Measurements from ENCODE around the gene RHD. TPM values are rescaled to one million over a fixed set of nuclear protein-coding genes. Genes with fewer than 3 reads are reported as not detected.
"Not testable (repeated sequence)": the region's sequence is repeated elsewhere in the genome, so short reads cannot be mapped to it uniquely, and the experiment has no call there.

The RHD gene
- total RNA-seq, 2 experiments from 2014 or later = not detected

GRCh38 chr1:25302330-25302729, 30.0 kb downstream of the RHD start:
- H3K36me3 ChIP-seq (ENCODE audit: insufficient read depth, low read length); intact Hi-C loops (cut with micrococcal nuclease; ENCODE audit: unreplicated experiment); H2AFZ ChIP-seq (ENCODE audit: low read length); BruUV-seq (replicated peaks); H3K4me1 ChIP-seq (ENCODE audit: insufficient read depth, low read length, poor library complexity, severe bottlenecking); DNase-seq (ENCODE audit: low spot score); H3K4me2 ChIP-seq (ENCODE audit: low read length); H4K20me1 ChIP-seq (ENCODE audit: insufficient read depth, low read length); H3K4me3 ChIP-seq (ENCODE audit: low read depth, low read length, poor library complexity, severe bottlenecking); H3K9me2 ChIP-seq (ENCODE audit: insufficient read depth, low read length); CTCF ChIA-PET (ENCODE audit: unreplicated experiment); POLR2A ChIA-PET; H3K27ac ChIP-seq (ENCODE audit: low read depth, low read length, poor library complexity, severe bottlenecking); H3K79me2 ChIP-seq (ENCODE audit: insufficient read depth, low read depth, low read length); H3K9me3 ChIP-seq (ENCODE audit: low read length): not testable (repeated sequence)

DNA sequence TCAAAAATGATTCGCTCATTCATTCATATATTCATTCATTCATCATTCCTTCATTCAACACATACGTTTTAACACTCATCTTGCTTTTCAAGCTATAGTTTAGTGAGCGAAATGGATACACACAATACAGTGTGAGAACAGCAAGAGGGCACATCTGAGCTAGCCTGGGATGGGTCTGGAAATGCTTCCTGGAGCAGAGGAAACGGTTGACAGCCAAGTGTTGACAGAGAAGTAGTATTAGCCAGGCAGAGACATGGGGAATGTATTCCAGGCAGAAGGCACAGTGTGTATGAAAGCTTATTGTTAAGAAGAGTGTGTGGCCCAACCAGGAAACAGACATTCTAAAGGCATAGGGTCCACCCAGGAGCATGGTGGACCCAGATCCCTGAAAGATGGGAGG, 32.6 kb downstream of the RHD start:
- H2AFZ ChIP-seq (ENCODE audit: low read length); H3K79me2 ChIP-seq (ENCODE audit: insufficient read depth, low read depth, low read length); H3K4me2 ChIP-seq (ENCODE audit: low read length); H4K20me1 ChIP-seq (ENCODE audit: insufficient read depth, low read length); POLR2A ChIA-PET; intact Hi-C loops (cut with micrococcal nuclease; ENCODE audit: unreplicated experiment); BruUV-seq (replicated peaks); H3K9me3 ChIP-seq (ENCODE audit: low read length); H3K36me3 ChIP-seq (ENCODE audit: insufficient read depth, low read length); H3K4me1 ChIP-seq (ENCODE audit: insufficient read depth, low read length, poor library complexity, severe bottlenecking); CTCF ChIA-PET (ENCODE audit: unreplicated experiment); H3K9me2 ChIP-seq (ENCODE audit: insufficient read depth, low read length); H3K27ac ChIP-seq (ENCODE audit: low read depth, low read length, poor library complexity, severe bottlenecking); H3K4me3 ChIP-seq (ENCODE audit: low read depth, low read length, poor library complexity, severe bottlenecking); DNase-seq (ENCODE audit: low spot score): not testable (repeated sequence)

DNA sequence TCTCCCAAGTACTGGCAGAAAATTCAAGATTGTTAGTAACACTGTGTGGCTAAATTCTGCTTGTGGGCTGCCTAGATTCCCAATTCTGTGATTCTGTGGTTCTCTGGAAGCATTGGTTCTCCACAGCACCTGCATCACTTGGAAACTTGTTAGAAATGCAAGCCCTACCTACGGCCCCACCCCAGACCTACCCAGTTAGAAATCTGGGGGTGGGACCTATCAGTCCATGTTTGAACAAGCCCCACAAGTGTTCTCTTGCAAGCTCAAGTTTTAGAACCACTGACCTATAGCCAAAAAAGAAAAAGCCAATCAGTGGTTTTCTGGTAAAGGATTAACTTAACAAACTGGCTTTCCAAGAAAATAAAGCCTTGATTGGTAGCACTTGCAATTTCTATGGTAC, 35.9 kb downstream of the RHD start:
- BruUV-seq (replicated peaks); H3K9me2 ChIP-seq (ENCODE audit: insufficient read depth, low read length); H3K4me3 ChIP-seq (ENCODE audit: low read depth, low read length, poor library complexity, severe bottlenecking); H3K4me1 ChIP-seq (ENCODE audit: insufficient read depth, low read length, poor library complexity, severe bottlenecking); H3K36me3 ChIP-seq (ENCODE audit: insufficient read depth, low read length); CTCF ChIA-PET (ENCODE audit: unreplicated experiment); H3K9me3 ChIP-seq (ENCODE audit: low read length); H3K27ac ChIP-seq (ENCODE audit: low read depth, low read length, poor library complexity, severe bottlenecking); POLR2A ChIA-PET; intact Hi-C loops (cut with micrococcal nuclease; ENCODE audit: unreplicated experiment); H3K4me2 ChIP-seq (ENCODE audit: low read length); H4K20me1 ChIP-seq (ENCODE audit: insufficient read depth, low read length); H2AFZ ChIP-seq (ENCODE audit: low read length); DNase-seq (ENCODE audit: low spot score); H3K79me2 ChIP-seq (ENCODE audit: insufficient read depth, low read depth, low read length): not testable (repeated sequence)

- H3K9me2 ChIP-seq (ENCODE audit: insufficient read depth, low read length); H3K4me3 ChIP-seq (ENCODE audit: low read depth, low read length, poor library complexity, severe bottlenecking); H3K4me1 ChIP-seq (ENCODE audit: insufficient read depth, low read length, poor library complexity, severe bottlenecking); H3K9me3 ChIP-seq (ENCODE audit: low read length); BruUV-seq (replicated peaks); H3K79me2 ChIP-seq (ENCODE audit: insufficient read depth, low read depth, low read length); DNase-seq (ENCODE audit: low spot score); H3K27ac ChIP-seq (ENCODE audit: low read depth, low read length, poor library complexity, severe bottlenecking); H4K20me1 ChIP-seq (ENCODE audit: insufficient read depth, low read length); intact Hi-C loops (cut with micrococcal nuclease; ENCODE audit: unreplicated experiment); H2AFZ ChIP-seq (ENCODE audit: low read length); CTCF ChIA-PET (ENCODE audit: unreplicated experiment); H3K36me3 ChIP-seq (ENCODE audit: insufficient read depth, low read length); H3K4me2 ChIP-seq (ENCODE audit: low read length): not testable (repeated sequence)
- POLR2A ChIA-PET = interaction anchor here (0.6 kb wide), 1 partner anchor 128 kb away, joined by 4 read pairs; no protein-coding TSS in a partner anchor
These were observed 36.8 kb downstream of the RHD start for GRCh38 chr1:25309085-25309484.

DNA sequence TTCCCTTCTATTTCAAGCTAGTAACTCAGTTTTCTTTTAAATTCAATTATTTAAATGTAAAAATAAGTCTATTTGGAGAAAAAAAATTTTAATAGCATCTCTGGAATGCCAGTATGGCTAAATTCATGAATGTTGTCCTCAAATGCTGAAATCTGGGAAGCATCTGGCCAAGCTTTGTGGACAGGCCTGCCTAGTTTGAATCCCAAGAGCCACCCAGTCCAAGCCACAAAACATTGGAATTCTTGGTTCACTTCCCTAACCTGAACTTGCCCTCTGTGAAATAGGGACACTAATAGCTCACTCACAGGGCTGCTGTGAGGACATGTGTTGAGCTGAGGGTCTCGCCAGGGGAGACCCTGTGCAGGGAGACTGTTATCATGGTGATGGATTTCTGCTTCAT, 37.2 kb downstream of the RHD start:
- POLR2A ChIA-PET = interaction anchor here (0.6 kb wide), 1 partner anchor 128 kb away, joined by 4 read pairs; no protein-coding TSS in a partner anchor
- H4K20me1 ChIP-seq (ENCODE audit: insufficient read depth, low read length); H3K9me3 ChIP-seq (ENCODE audit: low read length); H3K36me3 ChIP-seq (ENCODE audit: insufficient read depth, low read length); H3K4me3 ChIP-seq (ENCODE audit: low read depth, low read length, poor library complexity, severe bottlenecking); BruUV-seq (replicated peaks); intact Hi-C loops (cut with micrococcal nuclease; ENCODE audit: unreplicated experiment); H3K4me1 ChIP-seq (ENCODE audit: insufficient read depth, low read length, poor library complexity, severe bottlenecking); H3K79me2 ChIP-seq (ENCODE audit: insufficient read depth, low read depth, low read length); H3K4me2 ChIP-seq (ENCODE audit: low read length); H3K27ac ChIP-seq (ENCODE audit: low read depth, low read length, poor library complexity, severe bottlenecking); CTCF ChIA-PET (ENCODE audit: unreplicated experiment); DNase-seq (ENCODE audit: low spot score); H2AFZ ChIP-seq (ENCODE audit: low read length); H3K9me2 ChIP-seq (ENCODE audit: insufficient read depth, low read length): not testable (repeated sequence)

DNA sequence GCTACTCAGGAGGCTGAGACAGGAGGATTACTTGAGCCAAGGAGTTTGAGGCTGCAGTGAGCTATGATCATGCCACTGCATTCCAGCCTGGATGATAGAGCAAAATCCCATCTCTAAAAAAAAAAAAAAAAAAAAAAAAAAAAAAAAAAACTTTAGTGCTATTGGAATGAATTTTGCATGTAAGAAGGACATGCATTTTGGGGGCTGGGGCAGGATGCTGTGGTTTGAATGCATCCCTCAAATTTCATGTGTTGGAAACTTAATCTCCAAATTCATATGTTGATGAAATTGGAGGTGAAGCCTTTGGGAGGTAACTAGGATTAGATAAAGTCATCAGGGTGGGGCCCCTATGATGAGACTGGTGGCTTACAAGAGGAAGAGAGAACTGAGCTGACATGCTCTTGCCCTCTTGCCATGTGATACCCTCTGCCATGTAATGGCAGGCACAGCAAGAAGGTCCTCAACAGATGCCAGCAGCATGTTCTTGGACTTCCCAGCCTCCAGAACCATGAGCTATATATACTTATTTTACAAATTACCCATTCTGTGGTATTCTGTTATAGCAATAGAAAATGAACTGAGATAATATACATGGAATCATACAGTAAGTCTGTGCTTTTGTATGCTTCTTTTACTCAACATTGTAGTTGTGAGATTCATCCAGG, 40.6 kb downstream of the RHD start:
- intact Hi-C loops (cut with micrococcal nuclease; ENCODE audit: unreplicated experiment); H3K9me3 ChIP-seq (ENCODE audit: low read length); H3K4me3 ChIP-seq (ENCODE audit: low read depth, low read length, poor library complexity, severe bottlenecking); BruUV-seq (replicated peaks); H3K9me2 ChIP-seq (ENCODE audit: insufficient read depth, low read length); CTCF ChIA-PET (ENCODE audit: unreplicated experiment); POLR2A ChIA-PET; H3K27ac ChIP-seq (ENCODE audit: low read depth, low read length, poor library complexity, severe bottlenecking); H3K36me3 ChIP-seq (ENCODE audit: insufficient read depth, low read length); H3K4me1 ChIP-seq (ENCODE audit: insufficient read depth, low read length, poor library complexity, severe bottlenecking); H3K4me2 ChIP-seq (ENCODE audit: low read length); H4K20me1 ChIP-seq (ENCODE audit: insufficient read depth, low read length); H2AFZ ChIP-seq (ENCODE audit: low read length); H3K79me2 ChIP-seq (ENCODE audit: insufficient read depth, low read depth, low read length); DNase-seq (ENCODE audit: low spot score): not testable (repeated sequence)
